GM19043 (cell line): ENCODE measurements around the gene OLA1.

ENCODE experiments used
- ATAC-seq: cut with Tn5 transposase; IDR thresholded peaks from one replicate; pipeline ENCODE4 v1.9.1; 2021; ENCODE audit warnings: low read depth; ENCODE audit not compliant: unreplicated experiment

The OLA1 gene

DNA sequence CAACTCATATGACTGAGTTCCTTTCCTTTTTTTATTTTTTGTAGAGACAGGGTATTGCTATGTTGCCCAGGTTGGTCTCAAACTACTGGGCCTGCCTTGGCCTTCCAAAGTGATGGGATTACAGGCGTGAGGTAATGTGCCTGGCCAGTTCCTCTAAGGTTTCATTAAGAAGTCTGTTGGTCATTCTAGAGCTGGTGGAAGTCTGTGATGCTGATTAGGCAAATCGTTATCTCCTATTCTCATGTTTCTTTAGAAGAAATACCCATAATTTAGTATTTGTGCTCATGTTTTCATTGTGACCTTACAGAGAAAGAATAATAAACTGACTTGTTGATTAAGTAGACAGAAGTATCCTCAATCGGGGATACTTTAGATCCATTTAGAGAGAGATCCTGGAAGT lies 177.0 kb downstream of the OLA1 start:
- ATAC-seq = no peak

DNA sequence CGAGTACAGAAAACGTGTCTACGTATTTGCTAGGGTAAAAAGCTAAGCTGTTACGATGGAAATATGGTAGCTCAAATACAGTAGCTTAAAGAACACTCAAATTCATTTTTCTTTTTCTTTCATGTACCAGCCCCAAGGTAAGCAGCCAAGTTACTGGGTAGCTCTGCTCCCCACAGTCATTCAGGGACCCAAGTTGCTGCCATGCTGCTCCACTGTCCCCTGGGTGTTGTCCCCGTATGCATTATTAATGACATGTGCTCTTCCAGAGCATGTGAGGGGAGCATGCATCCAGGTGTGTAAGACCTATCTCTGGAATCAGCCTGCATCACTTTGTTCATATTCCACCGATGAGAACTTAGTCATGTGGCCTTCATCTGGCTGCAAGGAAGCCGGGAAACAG lies 178.1 kb downstream of the OLA1 start:
- ATAC-seq = no peak

DNA sequence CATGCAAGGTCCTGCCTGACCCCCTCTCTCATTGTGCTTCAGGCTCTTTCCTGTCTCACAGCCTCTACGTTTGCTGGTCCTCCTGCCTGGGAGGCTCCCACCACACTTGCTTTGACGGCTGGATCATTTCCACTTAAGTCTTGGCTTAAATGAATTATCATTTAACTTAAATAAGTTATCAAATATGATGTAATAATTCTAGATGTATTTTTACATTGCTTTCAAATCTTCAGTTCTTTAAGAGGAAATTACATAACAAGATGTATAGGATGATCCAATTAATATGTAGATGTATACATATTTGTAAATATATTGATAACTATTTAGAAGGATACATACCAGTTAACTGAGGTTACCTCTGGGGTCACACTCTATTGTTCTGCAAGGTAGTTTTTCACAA lies 180.5 kb downstream of the OLA1 start:
- no peak for ATAC-seq

DNA sequence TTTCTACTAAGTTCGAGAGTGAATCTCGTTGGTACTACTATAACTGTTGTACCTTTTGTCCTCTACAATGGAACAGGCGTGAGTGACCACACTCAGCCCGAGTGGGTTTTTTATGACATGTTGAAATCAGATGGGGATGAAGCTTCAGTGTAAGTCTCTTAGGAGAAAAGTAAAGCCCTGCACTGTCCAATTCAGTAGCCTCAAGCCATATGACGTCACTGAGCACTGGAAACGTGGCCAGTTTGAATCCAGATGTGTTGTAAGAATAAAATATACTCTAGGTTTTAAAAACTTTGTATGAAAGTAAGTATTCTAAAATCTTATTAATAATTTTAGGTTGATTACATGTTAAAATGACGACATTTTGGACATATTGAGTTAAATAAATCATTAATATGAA lies 181.5 kb downstream of the OLA1 start:
- ATAC-seq = no peak

DNA sequence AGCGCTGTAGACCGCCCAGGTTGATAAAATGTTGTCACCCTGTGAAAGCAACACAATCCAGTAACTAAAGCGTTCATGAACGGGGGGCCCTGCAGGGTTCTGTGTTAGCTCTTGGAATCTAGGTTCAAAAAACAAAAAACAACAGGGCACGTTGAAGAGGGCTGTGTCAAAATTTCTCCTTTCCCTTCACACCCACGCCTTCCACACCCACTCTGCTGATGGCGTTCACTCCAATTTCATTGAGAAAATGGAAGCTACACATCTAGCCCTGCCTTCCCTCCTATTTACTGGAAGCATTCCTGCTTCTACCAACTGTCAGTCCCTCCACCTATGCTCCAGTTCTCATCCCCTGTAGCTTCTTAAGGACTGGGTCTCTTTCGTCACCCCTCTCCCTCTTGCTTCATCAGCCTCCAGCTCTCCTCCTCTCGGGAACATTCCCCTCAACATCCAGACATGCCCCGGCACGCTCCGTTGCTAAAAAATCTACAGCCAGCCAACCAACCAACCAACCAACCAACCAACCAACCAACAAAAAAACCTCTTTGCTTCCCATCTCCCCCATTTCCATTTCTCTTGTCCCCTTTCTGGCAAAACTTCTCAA lies 184.7 kb downstream of the OLA1 start:
- ATAC-seq = no peak

DNA sequence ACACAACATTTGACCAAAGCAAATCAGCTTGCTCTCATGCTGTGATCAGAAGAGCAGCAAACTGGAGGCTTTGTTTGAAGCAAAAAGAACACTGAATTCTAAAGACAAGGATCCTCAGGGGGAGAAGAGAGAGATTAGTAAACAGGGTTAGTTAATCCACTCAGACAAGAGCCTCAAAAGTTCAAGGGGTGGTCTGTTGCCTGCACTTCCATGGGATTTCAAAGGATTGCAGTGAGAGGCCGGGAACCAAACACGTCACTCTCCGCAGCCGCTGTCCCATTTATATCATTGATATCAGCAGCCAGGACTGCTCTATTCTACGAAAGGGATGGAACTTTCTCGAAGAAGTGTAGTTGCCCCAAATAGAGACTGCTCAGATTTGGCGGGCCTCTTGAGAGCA lies 185.4 kb downstream of the OLA1 start:
- no peak for ATAC-seq

DNA sequence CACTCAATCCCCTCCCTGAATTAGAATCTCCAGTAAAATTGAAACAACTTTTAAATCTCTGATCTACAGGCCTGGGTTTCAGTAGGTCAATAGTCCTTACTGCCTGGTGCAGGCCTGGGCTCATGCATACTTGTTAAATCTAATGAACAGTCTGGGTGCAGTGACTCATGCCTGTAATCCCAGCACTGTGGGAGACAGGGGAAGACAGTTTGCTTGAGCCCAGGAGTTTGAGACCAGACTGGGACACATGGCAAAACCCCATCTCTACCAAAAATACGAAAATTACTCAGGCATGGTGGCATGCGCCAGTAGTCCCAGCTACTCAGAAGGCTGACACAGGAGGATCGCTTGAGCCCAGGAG lies 188.5 kb downstream of the OLA1 start:
- ATAC-seq = no peak

DNA sequence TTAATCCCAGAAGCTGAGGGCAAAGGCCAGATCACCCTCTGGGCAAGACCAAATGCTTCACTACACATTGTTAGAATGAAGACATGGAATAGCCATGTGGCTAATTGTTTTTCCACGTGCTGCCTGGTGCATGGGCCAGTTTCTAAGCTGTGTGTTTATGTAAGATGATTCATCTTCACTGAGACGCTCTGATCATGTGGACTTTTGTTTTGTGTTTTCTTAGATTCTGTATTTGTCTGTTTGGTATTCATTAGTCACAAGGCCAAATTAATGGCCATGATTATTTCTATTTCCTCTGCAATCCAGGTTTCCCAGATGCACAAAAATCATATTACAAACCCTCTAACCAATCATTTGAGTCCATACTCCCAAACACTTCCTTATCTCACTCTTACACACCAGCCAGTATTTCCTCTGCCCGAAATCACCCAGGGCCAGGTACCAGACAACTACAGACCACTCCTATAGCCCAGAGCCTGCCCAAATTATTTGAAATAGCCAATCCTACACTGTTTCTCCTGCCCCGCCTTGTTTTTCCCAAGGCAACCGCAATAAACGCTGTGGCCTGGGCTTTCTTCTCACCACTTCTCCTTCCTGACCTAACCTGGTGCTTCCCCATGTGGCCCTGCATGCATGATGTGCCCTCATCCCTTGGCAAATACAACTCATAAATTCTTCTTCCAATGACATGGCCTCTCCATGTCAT lies 189.0 kb downstream of the OLA1 start:
- ATAC-seq = no peak

DNA sequence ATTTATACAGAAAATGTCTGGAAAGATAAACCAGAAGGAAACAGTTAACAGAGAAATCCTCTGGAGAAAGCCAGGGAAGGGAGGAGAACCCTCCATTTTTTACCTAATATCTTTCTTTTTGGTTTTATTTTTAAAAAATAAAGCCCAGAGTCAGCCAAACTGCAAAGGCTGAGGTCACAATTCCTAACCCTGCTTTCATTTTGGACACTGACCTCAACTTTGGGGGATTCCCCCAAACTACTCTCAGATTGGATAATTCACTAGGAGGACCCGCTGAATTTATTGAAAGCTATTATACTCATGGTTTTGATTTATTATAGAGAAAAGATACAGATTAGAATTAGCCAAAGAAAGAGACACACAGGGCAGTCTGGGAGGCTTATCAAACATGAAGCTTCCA lies 189.9 kb downstream of the OLA1 start:
- no peak for ATAC-seq

DNA sequence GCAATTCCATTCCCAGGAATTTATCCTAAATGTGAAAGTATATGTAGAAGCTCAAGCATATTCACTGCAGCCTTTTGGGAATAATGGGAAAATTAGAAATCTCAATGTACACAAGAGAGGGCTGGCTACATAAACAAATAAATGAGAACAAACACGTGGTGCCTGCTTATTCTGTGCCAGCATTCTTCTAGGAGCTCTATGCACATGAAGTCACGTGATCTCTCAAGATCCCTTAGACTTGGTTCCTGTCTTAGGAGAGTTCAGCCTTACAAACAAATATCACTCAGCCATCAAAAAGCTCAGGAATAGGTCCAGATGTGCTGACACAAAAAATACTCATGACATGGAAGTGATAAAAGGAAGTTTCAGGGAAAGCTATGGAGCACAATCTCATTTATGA lies 190.3 kb downstream of the OLA1 start:
- ATAC-seq = no peak

DNA sequence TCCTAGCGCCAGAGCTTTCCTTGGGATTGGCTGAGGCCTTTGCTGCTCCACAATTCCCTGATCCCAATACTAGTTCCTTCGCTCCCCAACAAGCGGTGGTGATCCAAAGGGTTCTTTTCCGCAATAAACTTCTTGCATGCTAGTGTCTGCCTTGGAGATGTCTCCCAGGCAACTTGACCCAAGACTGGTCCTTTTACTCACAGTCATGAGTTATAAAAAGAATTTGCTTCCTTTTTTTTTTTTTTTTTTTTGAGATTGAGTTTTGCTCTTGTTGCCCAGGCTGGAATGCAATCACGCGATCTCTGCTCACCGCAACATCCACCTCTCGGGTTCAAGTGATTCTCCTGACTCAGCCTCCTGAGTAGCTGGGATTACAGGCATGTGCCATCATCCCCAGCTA lies 193.4 kb downstream of the OLA1 start:
- no peak for ATAC-seq

DNA sequence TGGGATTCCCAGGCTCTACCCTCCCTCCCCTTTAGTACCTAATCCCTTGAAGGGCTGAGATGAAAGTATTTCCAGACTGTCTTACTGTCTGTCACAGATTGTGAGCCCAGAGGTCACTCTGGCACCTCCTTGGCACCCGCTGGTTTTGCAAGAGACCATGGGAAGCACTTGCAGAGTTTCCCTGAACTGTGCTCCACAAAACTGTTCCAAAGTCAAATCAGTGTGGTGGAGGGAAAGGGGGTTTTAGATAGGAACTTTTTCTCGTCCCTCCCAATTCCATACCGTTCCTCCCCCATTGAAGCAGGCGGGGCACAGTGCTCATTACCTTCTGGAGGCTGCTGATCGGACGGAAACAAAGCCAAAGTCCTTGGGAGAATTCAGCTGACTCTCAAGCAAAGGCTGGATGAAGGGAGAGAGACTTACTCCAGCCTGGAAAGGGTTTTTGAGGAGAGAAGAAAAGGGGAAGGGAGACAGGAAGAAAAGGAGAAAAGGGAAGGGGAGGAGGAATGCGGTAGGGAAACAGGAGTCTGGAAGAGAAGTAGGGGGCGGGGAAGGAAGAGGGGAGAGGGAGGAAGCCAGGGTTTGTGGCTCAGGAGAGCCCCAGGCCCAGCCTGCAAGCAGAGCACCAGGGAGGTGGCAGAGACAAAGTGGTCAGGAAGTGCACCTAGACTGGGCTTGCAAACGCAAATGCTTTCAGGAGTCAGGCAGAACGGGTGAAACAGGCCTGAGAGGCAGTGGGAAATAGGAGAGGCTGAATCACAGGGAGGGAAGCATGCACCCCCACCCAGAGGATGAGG lies 194.8 kb downstream of the OLA1 start:
- no peak for ATAC-seq

DNA sequence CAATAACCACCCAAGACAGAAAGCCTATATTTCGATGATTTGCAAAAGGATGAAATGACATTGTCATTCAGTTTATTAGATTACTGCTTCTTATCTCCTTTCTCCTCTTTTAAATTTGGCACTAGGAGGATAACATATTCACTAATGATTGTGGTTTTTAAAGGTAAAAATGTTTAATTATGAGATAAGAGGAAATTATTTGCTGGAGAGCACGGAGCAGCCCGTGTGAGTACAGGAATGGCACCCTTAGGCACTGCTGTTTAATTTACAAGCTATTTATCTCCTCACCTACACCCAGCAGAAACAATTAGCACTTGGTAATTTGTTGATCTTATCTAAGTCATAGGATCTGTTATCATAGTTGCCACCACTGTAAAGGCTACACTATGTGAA lies 195.8 kb downstream of the OLA1 start:
- no peak for ATAC-seq

DNA sequence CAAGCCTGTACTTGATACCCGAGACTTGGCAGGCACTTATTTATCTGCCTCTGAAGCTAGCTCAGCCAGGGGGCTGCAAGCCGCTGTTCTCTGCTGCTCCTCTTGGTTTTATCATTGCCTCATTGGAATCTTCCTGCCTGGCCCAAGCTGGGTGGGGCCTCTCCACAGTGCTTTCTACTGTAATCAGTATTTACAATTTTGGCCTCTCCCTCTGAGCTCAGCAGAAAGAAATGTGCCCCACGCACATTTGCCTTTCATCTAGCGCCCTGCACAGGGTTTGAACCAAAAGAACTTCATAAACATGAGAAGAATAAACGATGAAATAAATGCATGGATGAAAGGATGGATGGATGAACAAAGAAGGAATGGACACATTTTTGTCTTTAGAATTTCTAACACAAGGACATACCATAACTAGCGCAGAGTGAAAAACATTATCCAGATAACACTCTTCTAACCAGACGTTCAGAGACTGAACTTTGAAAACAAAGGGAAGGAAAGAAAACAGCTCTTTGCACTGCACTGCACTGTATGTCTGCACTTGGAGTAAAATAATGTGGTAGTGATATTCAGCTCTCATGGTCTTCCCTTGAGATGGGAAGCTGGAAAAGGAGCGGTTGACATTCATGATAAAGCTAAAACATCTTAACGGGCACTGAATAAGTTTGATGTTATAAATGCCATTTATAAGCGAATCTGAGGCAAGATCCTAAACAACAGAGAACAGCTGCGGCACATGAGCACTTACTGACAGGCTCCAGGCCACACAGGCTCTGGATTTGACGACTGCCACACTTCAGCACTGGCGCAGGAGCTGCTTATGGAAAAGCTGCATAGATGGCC lies 196.4 kb downstream of the OLA1 start:
- no peak for ATAC-seq

DNA sequence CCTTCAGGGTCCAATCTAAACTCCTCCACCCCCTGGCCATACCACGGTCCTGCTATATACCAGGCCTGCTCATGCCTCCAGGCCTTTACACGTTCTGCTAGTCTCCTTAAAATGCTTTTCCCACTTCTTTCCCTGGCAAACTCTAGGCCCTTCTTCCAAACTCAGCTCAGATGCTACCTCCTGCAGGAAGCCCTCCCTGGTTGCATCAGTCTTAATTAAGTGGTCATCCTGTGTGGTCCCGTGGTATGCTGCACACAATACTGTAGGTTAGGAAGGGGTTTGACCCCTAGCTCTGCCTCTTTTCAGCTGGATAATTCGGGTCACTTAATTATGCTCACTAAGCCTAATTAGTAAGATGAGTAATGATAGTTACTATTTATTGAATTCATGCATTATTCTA lies 197.3 kb downstream of the OLA1 start:
- no peak for ATAC-seq

DNA sequence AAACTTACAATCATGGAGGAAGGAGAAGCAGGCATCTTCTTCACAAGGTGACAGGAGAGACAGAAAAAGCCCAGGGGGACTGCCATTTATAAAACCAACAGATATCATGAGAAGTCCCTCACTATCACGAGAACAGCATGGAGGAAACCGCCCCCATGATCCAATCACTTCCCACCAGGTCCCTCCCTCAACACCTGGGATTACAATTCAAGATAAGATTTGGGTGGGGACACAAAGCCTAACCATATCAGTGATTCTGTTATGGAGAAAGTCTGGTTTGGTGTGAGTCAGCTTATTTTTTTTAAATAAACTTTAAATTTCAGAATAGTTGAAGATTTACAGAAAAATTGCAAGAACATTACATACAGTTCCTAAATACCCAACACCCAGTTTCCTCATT lies 198.4 kb downstream of the OLA1 start:
- no peak for ATAC-seq

DNA sequence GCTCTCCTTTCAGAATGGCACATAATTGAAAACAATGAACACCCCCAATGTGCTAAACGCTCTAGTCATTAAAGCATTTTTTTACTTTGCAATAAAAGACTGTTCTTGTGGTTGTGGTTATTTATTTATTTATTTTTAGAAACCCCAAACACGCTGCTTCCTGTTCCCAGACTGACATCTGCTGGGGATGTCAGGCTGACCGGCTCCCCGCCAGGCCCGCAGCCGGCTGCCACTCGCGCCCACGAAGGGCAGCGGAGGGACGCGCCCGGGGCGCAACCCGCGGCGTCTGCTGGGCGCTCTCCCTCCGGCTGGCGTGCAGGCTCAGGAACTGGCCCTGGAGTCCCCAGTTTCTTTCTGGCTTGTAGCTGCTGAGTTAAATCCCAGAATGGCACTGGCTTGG lies 200.1 kb downstream of the OLA1 start:
- ATAC-seq = no peak

DNA sequence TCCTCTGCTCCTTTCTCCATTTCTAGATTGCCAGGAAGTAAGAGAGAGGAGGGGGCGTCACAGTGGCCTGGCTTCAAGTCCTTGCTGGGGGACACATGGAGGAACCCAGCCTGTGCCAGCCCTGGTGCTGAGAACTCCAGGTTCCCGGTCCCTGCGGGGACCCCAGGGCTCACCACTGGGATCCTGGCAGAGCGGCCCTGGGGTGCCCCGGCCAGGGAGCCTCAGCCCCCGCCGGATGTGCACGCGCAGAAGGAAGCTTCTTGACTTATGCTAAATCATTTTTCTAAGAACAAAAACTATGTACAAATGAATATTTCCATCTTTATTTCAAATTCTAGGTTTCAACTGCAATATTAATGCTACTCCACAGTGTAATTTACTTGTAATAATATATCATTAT lies 200.6 kb downstream of the OLA1 start:
- ATAC-seq = no peak

DNA sequence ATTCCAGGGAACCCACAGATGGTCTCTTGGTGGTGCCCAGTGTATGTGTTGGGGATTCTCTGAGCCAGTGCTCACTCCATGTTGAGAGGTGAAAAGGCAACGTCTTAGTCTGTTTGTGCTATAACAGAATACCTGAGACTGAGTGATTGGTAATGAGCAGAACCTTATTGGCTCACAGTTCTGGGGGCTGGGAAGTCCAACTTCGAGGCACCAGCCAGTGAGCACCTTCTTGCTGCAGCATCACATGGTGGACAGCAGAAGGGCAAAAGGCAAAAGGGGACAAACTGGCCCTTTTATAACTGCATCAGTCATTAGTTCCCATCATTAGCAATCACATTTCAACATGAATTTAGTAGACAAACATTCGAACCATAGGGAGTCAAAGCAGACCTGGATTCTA lies 202.2 kb downstream of the OLA1 start:
- ATAC-seq = no peak

DNA sequence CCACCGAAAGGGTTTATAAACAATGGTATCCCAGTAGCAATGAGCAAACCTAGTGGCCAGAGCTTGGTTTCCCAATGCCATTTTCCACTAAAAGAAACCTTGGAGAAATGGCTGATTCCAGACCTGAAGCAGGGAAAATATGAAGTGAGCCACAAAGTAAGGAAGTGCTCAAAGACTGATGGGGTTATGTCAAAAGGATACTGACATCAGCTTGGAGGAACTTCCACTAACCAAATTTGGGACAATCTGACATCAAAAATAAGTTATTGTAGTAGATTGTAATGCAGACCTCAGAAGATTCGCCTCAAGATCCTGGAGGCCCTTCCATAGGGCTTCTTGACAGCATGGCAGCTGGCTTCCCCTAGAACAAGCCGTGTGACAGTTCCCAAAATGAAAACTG lies 203.8 kb downstream of the OLA1 start:
- ATAC-seq = no peak

DNA sequence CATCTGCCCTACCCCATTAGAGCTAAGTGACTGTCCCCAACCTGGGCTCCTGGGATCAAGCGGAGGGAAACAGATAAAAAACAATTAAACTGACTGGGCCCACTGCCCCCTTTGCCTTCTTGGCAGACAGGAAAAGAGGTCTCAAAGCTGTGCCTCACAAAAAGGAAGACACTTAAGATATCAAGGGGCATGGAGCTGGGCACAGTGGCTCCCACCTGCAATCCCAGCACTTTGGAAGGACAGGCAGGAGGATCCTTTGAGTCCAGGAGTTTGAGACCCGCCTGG lies 208.0 kb downstream of the OLA1 start:
- ATAC-seq = no peak
